Common myeloid progenitor, CD34-positive (primary cell): ENCODE measurements around the gene LYPD6B.

Experiments used
- CTCF ChIA-PET: fragments of 350-600 bp; sonication (Branson Sonifier 250); formaldehyde crosslinking; loops from one replicate; lab custom pipeline; 2021; ENCODE audit warnings: antibody characterized with exemption; lab: Charles Lee
- POLR2A ChIA-PET: fragments of 350-600 bp; sonication (Branson Sonifier 250); formaldehyde crosslinking; loops from one replicate; lab custom pipeline; 2021; ENCODE audit warnings: antibody characterized with exemption; lab: Charles Lee
- DNase-seq, 3 donors: peaks; one replicate each; pipeline versions ENCODE4 v3.0.0 to v3.0.0-alpha.2; 2013
- H3K27ac ChIP-seq, 2 experiments: 1 replicate in 1 of 2; 2 replicates in 1 of 2; pipeline ENCODE4 v1.7.0; 2013; ENCODE audit warnings: inconsistent platforms in 2 of 2, low read length in 2 of 2, mild to moderate bottlenecking in 2 of 2, low read depth in 1 of 2, moderate library complexity in 1 of 2; ENCODE audit not compliant: severe bottlenecking in 2 of 2, insufficient read depth in 1 of 2, poor library complexity in 1 of 2
- H3K27me3 ChIP-seq, 5 experiments: replicated peaks in 2 of 5; 1 replicate in 3 of 5; 2 replicates in 2 of 5; pipeline versions ENCODE4 v1.6.1 to v1.7.0; 2013; ENCODE audit warnings: low read length in 4 of 5, mild to moderate bottlenecking in 2 of 5, moderate library complexity in 2 of 5, inconsistent platforms in 1 of 5; ENCODE audit not compliant: insufficient read depth in 5 of 5, control insufficient read depth in 4 of 5
- H3K36me3 ChIP-seq, 4 experiments: 1 replicate in 2 of 4; 2 replicates in 2 of 4; pipeline versions ENCODE4 v1.6.1 to v1.7.0; 2013; ENCODE audit warnings: low read length in 3 of 4, control low read depth in 1 of 4, mild to moderate bottlenecking in 1 of 4; ENCODE audit not compliant: control insufficient read depth in 4 of 4, insufficient read depth in 4 of 4
- H3K4me1 ChIP-seq, 4 experiments: 1 replicate in 3 of 4; 2 replicates in 1 of 4; pipeline versions ENCODE4 v1.6.1 to v1.7.1; 2013; ENCODE audit warnings: low read length in 3 of 4, mild to moderate bottlenecking in 3 of 4, control low read depth in 1 of 4, inconsistent platforms in 1 of 4, moderate library complexity in 1 of 4; ENCODE audit not compliant: control insufficient read depth in 4 of 4, insufficient read depth in 4 of 4; ENCODE audit errors: control extremely low read depth in 1 of 4
- H3K4me3 ChIP-seq, 7 experiments: 1 replicate in 4 of 7; 2 replicates in 3 of 7; pipeline versions ENCODE4 v1.5.1 to v1.7.0; 2013; ENCODE audit warnings: mild to moderate bottlenecking in 7 of 7, low read length in 6 of 7, moderate library complexity in 6 of 7, inconsistent platforms in 2 of 7, low read depth in 2 of 7, control low read depth in 1 of 7; ENCODE audit not compliant: insufficient read depth in 4 of 7, control insufficient read depth in 1 of 7; ENCODE audit errors: extremely low read depth in 1 of 7
- H3K9me3 ChIP-seq, 5 experiments: 1 replicate in 4 of 5; 2 replicates in 1 of 5; pipeline versions ENCODE4 v1.6.1 to v1.7.1; 2013; ENCODE audit warnings: low read length in 4 of 5, mild to moderate bottlenecking in 2 of 5, inconsistent platforms in 1 of 5, low read depth in 1 of 5, moderate library complexity in 1 of 5; ENCODE audit not compliant: control insufficient read depth in 4 of 5, insufficient read depth in 2 of 5; ENCODE audit errors: control extremely low read depth in 1 of 5
- WGBS: methylation state at CpG from one replicate; pipeline ENCODE4 v1.1.5; 2013; ENCODE audit not compliant: insufficient coverage; 5-methylcytosine and 5-hydroxymethylcytosine counted together

The LYPD6B gene

GRCh38 chr2:149080099-149080498, 41.6 kb downstream of the LYPD6B start:
- ChIA-PET POLR2A (no interaction called here), CTCF (no interaction called here)
- no peaks in the 10 kb centered on the region for H3K36me3 ChIP-seq
- no peaks in the 10 kb centered on the region for H3K27me3 ChIP-seq
- peak in 1 of 3 donors; percentile 52 for DNase-seq
- H3K4me3 ChIP-seq: no peak overlapping the region
- no peak overlapping the region for H3K27ac ChIP-seq
- peaks cover 0 to 13% (median 4%) of the 10 kb centered on the region in 4 experiments for H3K4me1 ChIP-seq
- WGBS: 33% methylated on average over 2 of the region's 3 CpGs
- H3K9me3 ChIP-seq: no peaks in the 10 kb centered on the region

GRCh38 chr2:149080971-149081370, 42.5 kb downstream of the LYPD6B start:
- no peak overlapping the region for H3K27ac ChIP-seq
- ChIA-PET CTCF (interaction anchor here (1.0 kb wide), 1 partner anchor 16 kb away, joined by 3 read pairs; no protein-coding TSS in a partner anchor), POLR2A (no interaction called here)
- no peaks in the 10 kb centered on the region for H3K9me3 ChIP-seq
- 88% methylated on average over 1 of the region's 1 CpG for WGBS
- peak in 2 of 3 donors; percentile 64 to 78 for DNase-seq
- peaks cover 0 to 15% (median 4%) of the 10 kb centered on the region in 4 experiments for H3K4me1 ChIP-seq
- no peak overlapping the region for H3K4me3 ChIP-seq
- no peaks in the 10 kb centered on the region for H3K36me3 ChIP-seq
- H3K27me3 ChIP-seq: no peaks in the 10 kb centered on the region

- Histone ChIP-seq H3K9me3 (no peaks in the 10 kb centered on the region), H3K4me3 (no peak overlapping the region), H3K27ac (no peak overlapping the region), H3K27me3 (no peaks in the 10 kb centered on the region), H3K36me3 (no peaks in the 10 kb centered on the region), H3K4me1 (peaks cover 0 to 15% (median 4%) of the 10 kb centered on the region in 4 experiments)
- ChIA-PET CTCF (interaction anchor here (1.0 kb wide), 1 partner anchor 14 kb away, joined by 3 read pairs; no protein-coding TSS in a partner anchor), POLR2A (interaction anchor here (0.7 kb wide), 1 partner anchor 116 kb away, joined by 3 read pairs; no protein-coding TSS in a partner anchor)
- 33% methylated on average over 3 of the region's 3 CpGs for WGBS
- DNase-seq: peak in 1 of 3 donors; percentile 38
Measured at GRCh38 chr2:149082079-149082478, 43.6 kb downstream of the LYPD6B start.

- no peak for DNase-seq
- CTCF ChIA-PET: interaction anchor here (0.9 to 1.0 kb wide), 2 partner anchors 43 to 64 kb away, joined by 3 read pairs; no protein-coding TSS in a partner anchor
Measured at GRCh38 chr2:149082735-149083134, 44.2 kb downstream of the LYPD6B start.

GRCh38 chr2:149084924-149085795, 46.7 kb downstream of the LYPD6B start:
- H3K4me1 ChIP-seq: peaks cover 0 to 15% (median 2%) of the 10 kb centered on the region in 4 experiments

More at GRCh38 chr2:149082735-149083134, 44.2 kb downstream of the LYPD6B start:
- H3K4me3 ChIP-seq: no peak overlapping the region
- H3K27ac ChIP-seq: no peak overlapping the region
- H3K9me3 ChIP-seq: no peaks in the 10 kb centered on the region
- POLR2A ChIA-PET: no interaction called here
- no peaks in the 10 kb centered on the region for H3K27me3 ChIP-seq
- H3K36me3 ChIP-seq: no peaks in the 10 kb centered on the region
- H3K4me1 ChIP-seq: peaks cover 0 to 15% (median 4%) of the 10 kb centered on the region in 4 experiments
- WGBS: 91% methylated on average over 3 of the region's 4 CpGs

GRCh38 chr2:149087751-149088150, 49.3 kb downstream of the LYPD6B start:
- no peaks in the 10 kb centered on the region for H3K27me3 ChIP-seq
- POLR2A ChIA-PET: no interaction called here
- H3K9me3 ChIP-seq: no peaks in the 10 kb centered on the region
- peaks cover 0 to 7% (median 0%) of the 10 kb centered on the region in 4 experiments for H3K4me1 ChIP-seq
- CTCF ChIA-PET: interaction anchor here (1.0 kb wide), 1 partner anchor 18 kb away, joined by 3 read pairs; no protein-coding TSS in a partner anchor
- no peak overlapping the region for H3K4me3 ChIP-seq
- DNase-seq: peak in 2 of 3 donors; percentile 34 to 36
- 93% methylated on average over 1 of the region's 4 CpGs for WGBS
- no peak overlapping the region for H3K27ac ChIP-seq
- H3K36me3 ChIP-seq: no peaks in the 10 kb centered on the region

More at GRCh38 chr2:149084924-149085795, 46.7 kb downstream of the LYPD6B start:
- ChIA-PET POLR2A (no interaction called here), CTCF (interaction anchor here (1.3 to 1.4 kb wide), 2 partner anchors 26 to 47 kb away, joined by 3 to 4 read pairs; partner anchors contain the start of gene LYPD6B)
- H3K36me3 ChIP-seq: no peaks in the 10 kb centered on the region
- H3K9me3 ChIP-seq: no peaks in the 10 kb centered on the region
- no peak overlapping the region for H3K4me3 ChIP-seq
- peak in 2 of 3 donors; percentile 45 to 55 for DNase-seq
- H3K27me3 ChIP-seq: no peaks in the 10 kb centered on the region
- H3K27ac ChIP-seq: no peak overlapping the region
- WGBS: 90% methylated on average over 7 of the region's 7 CpGs
